Measurements from ENCODE around the gene TRIM62.
A peak's percentile ranks its signal among the peaks of the same experiment; 100 is the strongest.

The TRIM62 gene

DNA sequence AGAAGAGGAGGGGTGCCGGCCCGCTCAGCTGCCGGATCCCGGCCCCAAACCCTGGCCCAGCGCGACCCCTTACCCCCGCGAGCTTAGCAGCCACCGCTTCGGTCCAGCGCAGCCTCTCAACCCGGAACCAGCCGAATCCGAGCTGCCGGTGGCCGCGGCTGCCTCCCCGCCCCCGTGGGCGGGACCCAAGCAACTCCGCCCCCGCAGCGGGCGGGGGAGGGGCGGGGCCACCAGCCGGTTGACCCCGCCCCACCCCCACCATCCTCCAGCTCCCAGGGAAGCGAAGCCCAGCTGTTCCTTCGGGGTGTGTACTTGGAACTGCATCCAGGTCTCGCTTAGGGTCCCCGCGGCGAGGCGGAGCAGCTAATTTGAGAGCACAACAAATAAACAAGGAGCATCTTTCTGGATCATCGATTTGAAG, at the start of gene TRIM62:
Gene TRIM62, minus strand, starts transcription at position 123 of the 421 bp plus-strand sequence. CDS start 611 bp downstream, outside the sequence.
- peak; percentile 92 for DNase-seq (ENCODE audit: low read depth, low spot score)
- in situ Hi-C loops (cut with HindIII; ENCODE audit: low sequenced_read_pairs): no loop called here
- TF ChIP-seq, protein P1, sequence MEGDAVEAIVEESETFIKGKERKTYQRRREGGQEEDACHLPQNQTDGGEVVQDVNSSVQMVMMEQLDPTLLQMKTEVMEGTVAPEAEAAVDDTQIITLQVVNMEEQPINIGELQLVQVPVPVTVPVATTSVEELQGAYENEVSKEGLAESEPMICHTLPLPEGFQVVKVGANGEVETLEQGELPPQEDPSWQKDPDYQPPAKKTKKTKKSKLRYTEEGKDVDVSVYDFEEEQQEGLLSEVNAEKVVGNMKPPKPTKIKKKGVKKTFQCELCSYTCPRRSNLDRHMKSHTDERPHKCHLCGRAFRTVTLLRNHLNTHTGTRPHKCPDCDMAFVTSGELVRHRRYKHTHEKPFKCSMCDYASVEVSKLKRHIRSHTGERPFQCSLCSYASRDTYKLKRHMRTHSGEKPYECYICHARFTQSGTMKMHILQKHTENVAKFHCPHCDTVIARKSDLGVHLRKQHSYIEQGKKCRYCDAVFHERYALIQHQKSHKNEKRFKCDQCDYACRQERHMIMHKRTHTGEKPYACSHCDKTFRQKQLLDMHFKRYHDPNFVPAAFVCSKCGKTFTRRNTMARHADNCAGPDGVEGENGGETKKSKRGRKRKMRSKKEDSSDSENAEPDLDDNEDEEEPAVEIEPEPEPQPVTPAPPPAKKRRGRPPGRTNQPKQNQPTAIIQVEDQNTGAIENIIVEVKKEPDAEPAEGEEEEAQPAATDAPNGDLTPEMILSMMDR (IDR thresholded peaks at IDR 0.05; ENCODE audit: low read depth, low read length): no peak
- H3K4me3 ChIP-seq (ENCODE audit: low read depth, low read length): peak within 1 kb of the TSS; percentile 61

DNA sequence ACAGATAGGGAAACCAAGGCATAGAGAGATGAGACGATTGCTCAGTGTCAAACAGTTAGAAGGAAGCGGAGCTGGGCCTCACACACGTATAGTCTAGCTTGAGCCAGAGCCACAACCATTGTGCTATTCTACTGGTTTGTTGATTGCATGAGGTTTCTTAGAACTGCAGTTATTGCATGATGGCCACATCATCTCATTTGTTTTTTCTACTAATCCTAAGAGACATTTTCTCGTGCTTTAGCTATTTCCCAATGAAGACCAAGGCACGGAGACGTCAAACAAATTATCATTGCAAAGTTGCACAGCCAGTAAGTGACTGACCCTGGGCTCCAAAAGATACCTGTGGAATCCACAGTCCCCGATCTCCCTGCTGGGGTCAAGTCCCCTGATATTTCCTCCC, 49.3 kb upstream of the TRIM62 start:
- TF ChIP-seq, protein P1 (IDR thresholded peaks at IDR 0.05; ENCODE audit: low read depth, low read length): no peak
- in situ Hi-C loops (cut with HindIII; ENCODE audit: low sequenced_read_pairs): no loop called here
- no peak overlapping the region for H3K4me3 ChIP-seq (ENCODE audit: low read depth, low read length)
- DNase-seq (ENCODE audit: low read depth, low spot score): no peak

DNA sequence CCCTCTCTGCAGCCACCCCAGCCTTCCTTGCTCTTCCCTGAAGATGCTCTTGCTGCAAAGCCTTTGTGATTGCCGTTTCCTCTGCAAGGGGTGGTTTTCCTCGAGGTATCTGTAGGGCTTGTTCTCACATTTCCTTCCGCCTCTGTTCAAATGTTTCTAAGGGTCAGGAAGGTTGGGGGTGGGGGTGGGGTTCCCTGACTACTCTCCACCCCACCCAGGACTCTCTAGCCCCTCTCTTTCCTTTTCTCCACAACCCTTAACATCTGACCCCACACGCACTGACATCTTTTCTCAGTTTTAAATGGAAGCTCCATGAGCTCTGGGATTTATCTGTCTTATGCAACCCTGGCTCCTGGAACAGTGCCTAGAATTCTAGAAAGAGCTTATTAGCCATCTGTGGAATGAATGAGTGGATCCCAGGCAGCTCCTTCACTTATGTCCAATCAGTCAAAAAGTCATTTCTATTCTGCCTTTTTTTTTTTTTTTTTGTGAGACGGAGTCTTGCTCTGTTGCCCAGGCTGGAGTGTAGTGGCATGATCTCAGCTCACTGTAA, 47.2 kb upstream of the TRIM62 start:
- peak; percentile 77 for DNase-seq (ENCODE audit: low read depth, low spot score)
- TF ChIP-seq, protein P1 (IDR thresholded peaks at IDR 0.05; ENCODE audit: low read depth, low read length): no peak
- H3K4me3 ChIP-seq (ENCODE audit: low read depth, low read length): no peak overlapping the region
- in situ Hi-C loops (cut with HindIII; ENCODE audit: low sequenced_read_pairs): no loop called here

DNA sequence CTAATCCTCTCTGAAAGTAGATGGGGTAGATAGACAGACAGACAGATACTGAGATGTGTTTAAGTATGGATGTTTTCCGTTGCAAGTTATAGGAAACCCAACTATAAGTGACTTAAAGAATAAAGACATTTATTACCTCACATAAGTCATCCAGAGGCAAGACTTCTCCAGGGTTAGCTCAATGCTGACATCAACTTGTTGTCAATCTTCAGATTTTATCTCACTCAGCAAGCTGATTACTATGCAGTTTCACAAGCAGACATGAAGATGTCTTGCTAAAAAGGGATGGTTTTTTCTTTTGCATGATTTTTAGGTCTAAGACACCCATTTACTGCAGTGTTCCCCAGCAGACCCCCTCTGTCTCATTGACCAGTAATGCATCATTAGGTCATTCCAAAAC, 43.7 kb upstream of the TRIM62 start:
- no peak overlapping the region for H3K4me3 ChIP-seq (ENCODE audit: low read depth, low read length)
- in situ Hi-C loops (cut with HindIII; ENCODE audit: low sequenced_read_pairs): no loop called here
- DNase-seq (ENCODE audit: low read depth, low spot score): no peak
- TF ChIP-seq, protein P1 (IDR thresholded peaks at IDR 0.05; ENCODE audit: low read depth, low read length): no peak

DNA sequence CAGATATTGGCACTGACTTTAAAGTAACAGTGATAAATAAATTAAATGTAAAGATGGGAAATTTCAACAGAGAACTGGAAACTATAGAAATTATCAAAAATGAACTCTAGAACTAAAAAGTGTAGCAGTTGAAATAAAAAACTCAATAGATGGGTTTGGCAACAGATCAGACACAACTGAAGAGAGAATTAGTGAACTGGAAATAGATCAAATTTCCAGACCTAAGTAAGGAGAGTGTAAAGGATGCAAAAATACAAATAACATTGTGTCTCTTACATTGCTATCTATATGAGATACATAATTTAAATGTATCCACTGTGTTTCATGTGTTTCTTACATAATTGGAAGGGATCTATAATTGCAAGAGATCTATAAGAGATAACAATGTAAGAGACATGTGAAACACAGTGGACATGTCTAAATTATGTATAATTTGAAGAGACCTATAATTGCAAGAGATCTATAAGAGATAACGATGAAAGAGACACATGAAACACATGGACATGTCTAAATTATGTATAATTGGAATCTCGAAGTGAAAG, 42.4 kb upstream of the TRIM62 start:
- no peak for DNase-seq (ENCODE audit: low read depth, low spot score)
- in situ Hi-C loops (cut with HindIII; ENCODE audit: low sequenced_read_pairs): no loop called here

DNA sequence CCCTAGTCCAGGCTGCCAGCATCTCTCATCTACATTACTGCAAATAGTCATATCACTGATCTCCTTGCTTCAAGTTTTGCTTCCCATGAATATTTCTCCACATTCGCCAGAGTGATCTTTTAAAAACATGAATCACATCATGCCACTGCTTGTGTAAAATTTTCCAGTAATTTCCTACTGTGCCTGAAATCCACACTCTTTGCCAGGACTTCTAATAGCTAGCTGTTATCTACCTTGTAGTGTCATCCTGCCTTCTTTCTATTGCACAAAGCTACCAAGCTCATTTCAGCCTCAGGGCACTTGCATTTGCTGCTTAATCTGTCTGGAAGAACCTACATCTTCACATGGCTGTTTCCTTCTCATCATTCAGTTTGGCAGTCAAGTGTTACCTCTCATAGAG, 40.5 kb upstream of the TRIM62 start:
- no peak for DNase-seq (ENCODE audit: low read depth, low spot score)
- TF ChIP-seq, protein P1 (IDR thresholded peaks at IDR 0.05; ENCODE audit: low read depth, low read length): no peak

More for the DNA sequence above, 42.4 kb upstream of the TRIM62 start:
- TF ChIP-seq, protein P1 (IDR thresholded peaks at IDR 0.05; ENCODE audit: low read depth, low read length): no peak
- no peak overlapping the region for H3K4me3 ChIP-seq (ENCODE audit: low read depth, low read length)

More for the DNA sequence above, 40.5 kb upstream of the TRIM62 start:
- no peak overlapping the region for H3K4me3 ChIP-seq (ENCODE audit: low read depth, low read length)
- in situ Hi-C loops (cut with HindIII; ENCODE audit: low sequenced_read_pairs): no loop called here
